H1 (cell line): ENCODE results near the gene C6orf58. TPM values are rescaled to one million over a fixed set of nuclear protein-coding genes. Genes with fewer than 3 reads are reported as not detected.

ENCODE experiments used
- CTCF ChIA-PET: fragments of 300-600 bp; sonication (Branson Sonifier 250); formaldehyde crosslinking; loops from one replicate; lab custom pipeline; 2021; ENCODE audit not compliant: partially characterized antibody; lab: Charles Lee
- POLR2A ChIA-PET: fragments of 300-600 bp; sonication (Branson Sonifier 250); formaldehyde crosslinking; loops from one replicate; lab custom pipeline; 2021; ENCODE audit warnings: inconsistent platforms; ENCODE audit not compliant: partially characterized antibody; lab: Charles Lee
- DNase-seq, 2 experiments: peaks; one replicate each; pipeline versions ENCODE4 v3.0.0 to v3.0.0-alpha.2; 2010 to 2022; ENCODE audit warnings: low spot score in 2 of 2, low read depth in 1 of 2, mixed read lengths in 1 of 2
- FAIRE-seq: peaks from 2 replicates; lab custom pipeline; 2011; peaks lifted over from hg19 to GRCh38; lab: Jason Lieb, UNC
- H2AFZ ChIP-seq: 2 replicates; pipeline ENCODE4 v1.8.1; 2012; ENCODE audit warnings: low read length, inconsistent platforms
- H2AK5ac ChIP-seq: 2 replicates; pipeline ENCODE4 v1.6.1; 2013; ENCODE audit warnings: low read depth, low read length
- H2BK120ac ChIP-seq: replicated peaks from 2 replicates; pipeline ENCODE3; 2013; ENCODE audit warnings: low read depth, low read length, inconsistent platforms
- H2BK12ac ChIP-seq: 2 replicates; pipeline ENCODE4 v1.6.1; 2013; ENCODE audit warnings: low read depth, low read length
- H2BK15ac ChIP-seq: 2 replicates; pipeline ENCODE4 v1.6.1; 2013; ENCODE audit warnings: low read length
- H2BK20ac ChIP-seq: 2 replicates; pipeline ENCODE4 v1.6.1; 2013; ENCODE audit warnings: low read length
- H2BK5ac ChIP-seq: 2 replicates; pipeline ENCODE4 v1.6.1; 2013; ENCODE audit warnings: low read depth, low read length
- H3K14ac ChIP-seq: 2 replicates; pipeline ENCODE4 v1.6.1; 2013; ENCODE audit warnings: inconsistent platforms; ENCODE audit not compliant: insufficient read length
- H3K18ac ChIP-seq: 2 replicates; pipeline ENCODE4 v1.6.1; 2013; ENCODE audit warnings: low read length; ENCODE audit errors: extremely low read depth
- H3K23ac ChIP-seq: 2 replicates; pipeline ENCODE4 v1.6.1; 2013; ENCODE audit warnings: inconsistent platforms; ENCODE audit not compliant: insufficient read length
- H3K23me2 ChIP-seq: 2 replicates; pipeline ENCODE4 v1.6.1; 2013; ENCODE audit warnings: low read depth, low read length
- H3K27ac ChIP-seq: 2 replicates; pipeline ENCODE4 v1.6.1; 2011; ENCODE audit warnings: low read depth, low read length, inconsistent platforms
- H3K27me3 ChIP-seq, 4 experiments: replicated peaks in 1 of 4; 1 replicate in 1 of 4; 2 replicates in 3 of 4; pipeline versions ENCODE4 v1.6.1 to v1.8.1; 2011 to 2013; ENCODE audit warnings: low read length in 3 of 4, mild to moderate bottlenecking in 3 of 4, inconsistent platforms in 2 of 4, mixed read lengths in 2 of 4, moderate library complexity in 1 of 4; ENCODE audit not compliant: control insufficient read depth in 3 of 4, insufficient read depth in 3 of 4; ENCODE audit errors: extremely low read depth in 1 of 4
- H3K36me3 ChIP-seq, 4 experiments: 2 replicates each; pipeline versions ENCODE4 v1.6.1 to v1.8.1; 2011 to 2013; ENCODE audit warnings: mild to moderate bottlenecking in 4 of 4, low read length in 3 of 4, moderate library complexity in 2 of 4, control low read depth in 1 of 4, inconsistent platforms in 1 of 4; ENCODE audit not compliant: insufficient read depth in 4 of 4, control insufficient read depth in 2 of 4
- H3K4ac ChIP-seq: replicated peaks from 2 replicates; pipeline ENCODE3; 2013; ENCODE audit warnings: low read length, low read depth, mixed read lengths, inconsistent platforms; ENCODE audit not compliant: insufficient read length
- H3K4me1 ChIP-seq, 4 experiments: replicated peaks in 1 of 4; 1 replicate in 1 of 4; 2 replicates in 3 of 4; pipeline versions ENCODE4 v1.6.1 to v1.8.1; 2011 to 2013; ENCODE audit warnings: low read length in 3 of 4, inconsistent platforms in 2 of 4, mixed read lengths in 1 of 4; ENCODE audit not compliant: insufficient read depth in 4 of 4, control insufficient read depth in 3 of 4
- H3K4me2 ChIP-seq, 2 experiments: 2 replicates each; pipeline versions ENCODE4 v1.6.1 to v1.8.1; 2011 to 2013; ENCODE audit warnings: low read depth in 2 of 2, low read length in 2 of 2, control low read depth in 1 of 2, inconsistent platforms in 1 of 2, mild to moderate bottlenecking in 1 of 2; ENCODE audit not compliant: insufficient read depth in 1 of 2
- H3K4me3 ChIP-seq, 4 experiments: fragments of 200-600, 300-600 bp in 1 of 4; sonication (generic), shearing (Covaris generic), sonication (Bioruptor Twin) in 1 of 4; 2 replicates each; pipeline versions ENCODE4 v1.5.1 to v1.8.1; 2011 to 2016; ENCODE audit warnings: low read length in 4 of 4, low read depth in 3 of 4, control low read depth in 2 of 4, inconsistent platforms in 2 of 4, mild to moderate bottlenecking in 2 of 4, mixed read lengths in 1 of 4, moderate library complexity in 1 of 4; ENCODE audit not compliant: insufficient read depth in 2 of 4; ENCODE audit errors: extremely low read depth in 1 of 4
- H3K56ac ChIP-seq: replicated peaks from 2 replicates; pipeline ENCODE3; 2013; ENCODE audit warnings: low read depth, mild to moderate bottlenecking, mixed read lengths, low read length, inconsistent platforms; ENCODE audit not compliant: insufficient read length
- H3K79me1 ChIP-seq: 2 replicates; pipeline ENCODE4 v1.6.1; 2013; ENCODE audit warnings: low read depth, low read length, control low read depth
- H3K79me2 ChIP-seq, 2 experiments: 2 replicates each; pipeline versions ENCODE4 v1.6.1 to v1.8.1; 2012 to 2013; ENCODE audit warnings: low read length in 2 of 2, mild to moderate bottlenecking in 2 of 2, inconsistent platforms in 1 of 2; ENCODE audit not compliant: insufficient read depth in 2 of 2, control insufficient read depth in 1 of 2
- H3K9ac ChIP-seq, 4 experiments: replicated peaks in 1 of 4; 1 replicate in 1 of 4; 2 replicates in 3 of 4; pipeline versions ENCODE4 v1.6.1 to v1.8.1; 2011 to 2013; ENCODE audit warnings: low read depth in 3 of 4, low read length in 3 of 4, control low read depth in 2 of 4, mild to moderate bottlenecking in 2 of 4, moderate library complexity in 2 of 4, inconsistent platforms in 1 of 4; ENCODE audit errors: extremely low read depth in 1 of 4
- H3K9me3 ChIP-seq, 2 experiments: 2 replicates each; pipeline versions ENCODE4 v1.6.1 to v1.8.1; 2012 to 2013; ENCODE audit warnings: mild to moderate bottlenecking in 2 of 2, moderate library complexity in 2 of 2, control low read depth in 1 of 2, inconsistent platforms in 1 of 2, low read depth in 1 of 2, low read length in 1 of 2, mixed read lengths in 1 of 2; ENCODE audit not compliant: insufficient read depth in 2 of 2
- H4K20me1 ChIP-seq, 2 experiments: replicated peaks in 1 of 2; 2 replicates each; pipeline versions ENCODE3 to v1.8.1; 2011 to 2013; ENCODE audit warnings: inconsistent platforms in 2 of 2, low read length in 2 of 2, mild to moderate bottlenecking in 1 of 2; ENCODE audit not compliant: insufficient read depth in 2 of 2, control insufficient read depth in 1 of 2
- H4K5ac ChIP-seq: 2 replicates; pipeline ENCODE4 v1.6.1; 2013; ENCODE audit warnings: low read length, low read depth, mixed read lengths, inconsistent platforms; ENCODE audit not compliant: insufficient read length
- H4K8ac ChIP-seq: 2 replicates; pipeline ENCODE4 v1.8.0; 2013; ENCODE audit warnings: mild to moderate bottlenecking, moderate library complexity, low read length, inconsistent platforms; ENCODE audit not compliant: insufficient read depth; ENCODE audit errors: extremely low read depth
- H4K91ac ChIP-seq: replicated peaks from 2 replicates; pipeline ENCODE3; 2013; ENCODE audit warnings: low read length, mixed read lengths, inconsistent platforms; ENCODE audit not compliant: insufficient read length
- ASH2L ChIP-seq: fragments of 200-600, 300-600 bp; sonication (generic); IDR thresholded peaks from one replicate; pipeline ENCODE4 v1.7.1; 2017; ENCODE audit warnings: low read length
- CEBPB ChIP-seq: IDR thresholded peaks from 2 replicates; pipeline ENCODE4 v1.6.1; 2012; ENCODE audit warnings: low read depth, low read length
- GABPA ChIP-seq: IDR thresholded peaks from 2 replicates; pipeline ENCODE4 v1.6.1; 2011; ENCODE audit warnings: mild to moderate bottlenecking, low read length, moderate library complexity, borderline replicate concordance; ENCODE audit not compliant: insufficient read depth
- JUND ChIP-seq: IDR thresholded peaks from 2 replicates; pipeline ENCODE4 v1.6.1; 2011; ENCODE audit warnings: mild to moderate bottlenecking, improper control_type of control experiment, low read length
- NANOG ChIP-seq: IDR thresholded peaks from 2 replicates; pipeline ENCODE4 v1.6.1; 2011; ENCODE audit warnings: low read length, low read depth, mild to moderate bottlenecking, inconsistent platforms; ENCODE audit not compliant: insufficient read depth, poor library complexity, severe bottlenecking
- PHF8 ChIP-seq: fragments of 200-600 bp; sonication (generic); conservative IDR thresholded peaks from 2 replicates; pipeline ENCODE4 v1.7.1; 2012; ENCODE audit warnings: low read depth, mild to moderate bottlenecking, inconsistent platforms, low read length, moderate library complexity
- SAP30 ChIP-seq: fragments of 300-600 bp; sonication (generic); IDR thresholded peaks from 2 replicates; pipeline ENCODE4 v1.7.1; 2012; ENCODE audit warnings: low read length, moderate library complexity, mild to moderate bottlenecking, inconsistent platforms; ENCODE audit not compliant: insufficient read depth, insufficient replicate concordance
- SIN3A ChIP-seq, 2 experiments: IDR thresholded peaks in 1 of 2; conservative IDR thresholded peaks in 1 of 2; 2 replicates each; pipeline ENCODE4 v1.6.1; 2011 to 2012; ENCODE audit warnings: low read length in 2 of 2, improper control_type of control experiment in 1 of 2, low read depth in 1 of 2, mild to moderate bottlenecking in 1 of 2
- SP4 ChIP-seq: IDR thresholded peaks from 2 replicates; pipeline ENCODE4 v1.6.1; 2012; ENCODE audit warnings: low read length, inconsistent platforms
- TBP ChIP-seq: IDR thresholded peaks from 2 replicates; pipeline ENCODE4 v1.6.1; 2011; ENCODE audit warnings: low read depth, low read length, improper control_type of control experiment
- WGBS, 2 experiments: shearing (Covaris generic) in 1 of 2; methylation state at CpG; one replicate each; pipeline versions ENCODE4 v1.1.6 to v1.1.7; 2013 to 2015; ENCODE audit warnings: low lambda C conversion rate in 2 of 2, mixed read lengths in 2 of 2, inconsistent platforms in 1 of 2, low coverage in 1 of 2, missing lambda C conversion rate in 1 of 2; ENCODE audit not compliant: insufficient replicate concordance in 2 of 2, insufficient coverage in 1 of 2, insufficient read length in 1 of 2; ENCODE audit errors: extremely low coverage in 1 of 2, missing lambda C conversion rate in 1 of 2; 5-methylcytosine and 5-hydroxymethylcytosine counted together
- polyA plus RNA-seq, 7 experiments: library from polyadenylated mRNA; depleted of rRNA in 3 of 7; stranded (reverse) in 5 of 7; unstranded in 2 of 7; fragments of >200 nt in 5 of 7; fragments of 200-250 nt in 2 of 7; gene quantifications; 1 replicate in 5 of 7; 2 replicates in 1 of 7; 4 replicates in 1 of 7; pipeline versions ENCODE4 v1.2.1 to v1.2.3, GENCODE V29; 2011 to 2013; ENCODE audit warnings: missing spikeins in 2 of 7, mixed read lengths in 2 of 7
- total RNA-seq: library from RNA; stranded (reverse); fragmentation: NEBNext Ultra II Directional; extraction: Animal tissue kit (Norgen Biotek cat#: 25700); gene quantifications from 2 replicates; pipeline ENCODE4 v1.2.1, GENCODE V29; 2021
- TF ChIP-seq, protein P1 (sequence below): IDR thresholded peaks from 2 replicates; pipeline ENCODE4 v1.6.1; 2012; ENCODE audit warnings: inconsistent platforms

C6orf58 gene
- total and polyA plus RNA-seq, 2 of the 8 experiments (the other 6 are each of a cell fraction or from before 2014, with no cell fraction given): not detected

DNA sequence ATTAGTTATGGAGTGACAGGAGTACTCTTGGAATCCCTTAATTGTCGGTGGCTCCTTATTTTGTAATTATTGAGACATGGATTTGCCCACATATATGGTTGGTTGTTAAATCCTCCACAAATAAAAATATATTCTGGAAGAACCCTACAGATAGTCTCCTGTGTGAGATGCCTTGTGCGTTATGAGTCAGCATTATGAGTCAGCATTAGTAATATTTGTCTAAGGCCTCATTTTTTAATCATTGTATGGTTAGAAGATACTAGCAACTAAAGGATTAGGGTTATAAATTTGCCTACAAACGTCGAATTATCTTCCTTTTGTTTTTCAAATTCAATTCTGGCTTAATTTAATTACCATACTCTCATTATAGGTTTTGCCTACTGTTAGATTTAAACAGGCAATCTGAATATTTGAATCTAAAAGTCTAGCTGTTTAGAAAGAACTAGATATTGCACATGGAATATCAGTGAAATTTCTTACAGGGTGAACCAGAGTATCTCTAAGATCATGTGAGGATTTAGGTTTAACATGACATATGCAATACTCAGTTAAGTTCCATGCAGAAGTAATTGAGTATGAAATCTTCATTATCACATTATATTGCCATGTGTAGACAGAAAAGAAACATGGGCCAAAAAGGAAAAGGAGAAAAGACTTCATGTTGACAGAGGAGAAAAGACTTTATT, 5.9 kb downstream of the C6orf58 start:
- Histone ChIP-seq H3K4me2 (no peak overlapping the region), H3K79me1 (no peaks in the 10 kb centered on the region), H4K8ac (no peak overlapping the region), H3K79me2 (no peaks in the 10 kb centered on the region), H2BK5ac (no peak overlapping the region), H3K23ac (no peak overlapping the region), H3K9me3 (no peaks in the 10 kb centered on the region), H3K27me3 (no peaks in the 10 kb centered on the region), H3K23me2 (no peaks in the 10 kb centered on the region), H2AK5ac (no peak overlapping the region), H2AFZ (no peak overlapping the region), H4K91ac (no peak overlapping the region), H4K5ac (no peak overlapping the region), H2BK15ac (no peak overlapping the region), H3K56ac (no peak overlapping the region), H2BK120ac (no peak overlapping the region), H3K14ac (no peak overlapping the region), H3K4me1 (no peaks in the 10 kb centered on the region), H3K4me3 (no peak overlapping the region), H3K36me3 (no peaks in the 10 kb centered on the region), H4K20me1 (no peaks in the 10 kb centered on the region), H3K18ac (no peak overlapping the region), H3K9ac (no peak overlapping the region), H2BK12ac (no peak overlapping the region), H2BK20ac (no peak overlapping the region), H3K27ac (no peak overlapping the region), H3K4ac (no peak overlapping the region)
- no peak for DNase-seq
- 94% methylated on average over 4 of the region's 4 CpGs; no CpG with 5 or more reads in 1 of the 2 experiments for WGBS, 2 experiments
- POLR2A ChIA-PET: interaction anchor here (1.7 kb wide), 1 partner anchor 8 kb away, joined by 3 read pairs; no protein-coding TSS in a partner anchor
- CTCF ChIA-PET: interaction anchor here (1.1 to 1.4 kb wide), 2 partner anchors 25 to 59 kb away, joined by 3 to 5 read pairs; no protein-coding TSS in a partner anchor
- FAIRE-seq: no peak
- TF ChIP-seq GABPA: no peak
- TF ChIP-seq TBP: no peak
- no peak for TF ChIP-seq ASH2L
- TF ChIP-seq SP4: no peak
- no peak for TF ChIP-seq NANOG
- TF ChIP-seq SIN3A (conservative IDR thresholded peaks at IDR 0.05 in 1 of 2, IDR thresholded peaks at IDR 0.05 in 1 of 2; ENCODE audit: low read depth in 1 of 2, low read length in 2 of 2): no peak
- no peak for TF ChIP-seq CEBPB
- TF ChIP-seq SAP30: no peak
- no peak for TF ChIP-seq JUND
- TF ChIP-seq PHF8: no peak
- TF ChIP-seq, protein P1, sequence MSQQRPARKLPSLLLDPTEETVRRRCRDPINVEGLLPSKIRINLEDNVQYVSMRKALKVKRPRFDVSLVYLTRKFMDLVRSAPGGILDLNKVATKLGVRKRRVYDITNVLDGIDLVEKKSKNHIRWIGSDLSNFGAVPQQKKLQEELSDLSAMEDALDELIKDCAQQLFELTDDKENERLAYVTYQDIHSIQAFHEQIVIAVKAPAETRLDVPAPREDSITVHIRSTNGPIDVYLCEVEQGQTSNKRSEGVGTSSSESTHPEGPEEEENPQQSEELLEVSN: no peak
